HepG2 (cell line): ENCODE results near the gene SDC1. TPM values are rescaled to one million over a fixed set of nuclear protein-coding genes. Genes with fewer than 3 reads are reported as not detected.

Experiments used
- ATF7 ChIP-seq, 2 experiments: fragments of 450-650 bp in 1 of 2; sonication (generic) in 1 of 2; formaldehyde crosslinking in 1 of 2; IDR thresholded peaks; 2 replicates each; pipeline versions ENCODE4 v1.4.0 to v1.6.1; 2016 to 2020; ENCODE audit warnings: antibody characterized with exemption in 1 of 2, mild to moderate bottlenecking in 1 of 2, missing genetic modification reagents in 1 of 2
- FOXP4 ChIP-seq: sonication (generic); formaldehyde crosslinking; IDR thresholded peaks from 2 replicates; pipeline ENCODE4 v1.4.0; 2020; ENCODE audit warnings: missing genetic modification reagents
- HNRNPLL ChIP-seq: fragments of 200-400 bp; formaldehyde crosslinking; IDR thresholded peaks from 2 replicates; pipeline ENCODE4 v1.6.1; 2017; ENCODE audit warnings: mild to moderate bottlenecking, low read depth, low read length; ENCODE audit not compliant: poor library complexity, severe bottlenecking
- PRMT3 ChIP-seq: sonication (generic); formaldehyde crosslinking; IDR thresholded peaks from 2 replicates; pipeline ENCODE4 v1.8.1; 2022; ENCODE audit warnings: low read depth, mild to moderate bottlenecking, moderate library complexity, missing genetic modification reagents, borderline replicate concordance
- RARA ChIP-seq: IDR thresholded peaks from 2 replicates; pipeline ENCODE4 v1.6.1; 2016; ENCODE audit warnings: missing genetic modification reagents, missing compliant biosample characterization
- SMYD3 ChIP-seq: sonication (generic); formaldehyde crosslinking; IDR thresholded peaks from 2 replicates; pipeline ENCODE4 v1.8.1; 2023; ENCODE audit warnings: mild to moderate bottlenecking, missing genetic modification reagents
- TEAD3 ChIP-seq: optimal IDR thresholded peaks from 2 replicates; pipeline ENCODE3; 2016; ENCODE audit warnings: borderline replicate concordance
- ZNF501 ChIP-seq: sonication (generic); formaldehyde crosslinking; IDR thresholded peaks from 2 replicates; pipeline ENCODE4 v1.5.1; 2020; ENCODE audit warnings: mild to moderate bottlenecking, moderate library complexity, missing genetic modification reagents
- ZNF556 ChIP-seq: sonication (generic); formaldehyde crosslinking; IDR thresholded peaks from 2 replicates; pipeline ENCODE4 v1.4.0; 2020; ENCODE audit warnings: mild to moderate bottlenecking, missing genetic modification reagents, borderline replicate concordance
- ZNF572 ChIP-seq: sonication (generic); formaldehyde crosslinking; IDR thresholded peaks from 2 replicates; pipeline ENCODE4 v1.5.1; 2020; ENCODE audit warnings: mild to moderate bottlenecking, missing genetic modification reagents
- ZNF724P ChIP-seq: sonication (generic); formaldehyde crosslinking; IDR thresholded peaks from 2 replicates; pipeline ENCODE4 v1.8.0; 2022; ENCODE audit warnings: missing genetic modification reagents, borderline replicate concordance
- ZNF768 ChIP-seq: sonication (generic); formaldehyde crosslinking; IDR thresholded peaks from 2 replicates; pipeline ENCODE4 v1.4.0; 2020; ENCODE audit warnings: missing genetic modification reagents
- polyA plus RNA-seq, 8 experiments: library from polyadenylated mRNA; depleted of rRNA in 3 of 8; stranded (reverse) in 7 of 8; unstranded in 1 of 8; fragments of >200 nt; fragmentation: Illumina TruSeq in 4 of 8; extraction: Trizol in 4 of 8; gene quantifications; 2 replicates each; pipeline versions ENCODE4 v1.2.1 to v1.2.3, GENCODE V29; 2011 to 2016; ENCODE audit warnings: low read depth in 4 of 8, missing spikeins in 1 of 8, mixed read lengths in 1 of 8; ENCODE audit not compliant: insufficient read depth in 1 of 8
- total RNA-seq, 5 experiments: library from RNA; depleted of rRNA; stranded (reverse); fragments of >200 nt; fragmentation: Illumina TruSeq; extraction: Trizol; gene quantifications; 2 replicates each; pipeline ENCODE4 v1.2.3, GENCODE V29; 2016; ENCODE audit warnings: low read depth in 1 of 5
- TF ChIP-seq, protein P1 (sequence below): sonication (generic); formaldehyde crosslinking; IDR thresholded peaks from 2 replicates; pipeline ENCODE4 v1.8.0; 2022; ENCODE audit warnings: missing genetic modification reagents, low read depth, mild to moderate bottlenecking, borderline replicate concordance
- TF ChIP-seq, protein P2 (sequence below): sonication (generic); formaldehyde crosslinking; IDR thresholded peaks from 2 replicates; pipeline ENCODE4 v1.8.0; 2022; ENCODE audit warnings: missing genetic modification reagents, mild to moderate bottlenecking, borderline replicate concordance
- TF ChIP-seq, protein P3 (sequence below): sonication (generic); formaldehyde crosslinking; IDR thresholded peaks from 2 replicates; pipeline ENCODE4 v1.5.1; 2020; ENCODE audit warnings: mild to moderate bottlenecking, missing genetic modification reagents, moderate library complexity
- TF ChIP-seq, protein P4 (sequence below): sonication (generic); formaldehyde crosslinking; IDR thresholded peaks from 2 replicates; pipeline ENCODE4 v1.8.1; 2023; ENCODE audit warnings: mild to moderate bottlenecking, missing genetic modification reagents
- TF ChIP-seq, protein P5 (sequence below): sonication (generic); formaldehyde crosslinking; conservative IDR thresholded peaks from 2 replicates; pipeline ENCODE4 v1.4.0; 2020; ENCODE audit warnings: mild to moderate bottlenecking, missing genetic modification reagents, moderate library complexity

SDC1 gene
- total and polyA plus RNA-seq, 2 of the 13 experiments (the other 11 are each of a cell fraction or from before 2014, with no cell fraction given): 108 to 119 TPM

- TF ChIP-seq, protein P1, sequence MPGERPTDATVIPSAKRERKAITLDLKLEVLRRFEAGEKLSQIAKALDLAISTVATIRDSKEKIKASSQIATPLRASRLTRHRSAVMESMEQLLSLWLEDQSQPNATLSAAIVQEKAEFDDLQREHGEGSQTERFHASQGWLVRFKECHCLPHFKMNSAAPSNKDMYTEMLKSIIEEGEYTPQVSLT (CRISPR knock-in tag): no peak
- TF ChIP-seq ZNF572 (CRISPR knock-in tag) (0 out of 2 replicates have a peak, but pooled peaks have one; percentile 42), RARA (no peak), SMYD3 (CRISPR knock-in tag) (no peak), PRMT3 (CRISPR knock-in tag) (peak; percentile 54; the same call in 1 of the 2 replicates), ZNF501 (CRISPR knock-in tag) (peak; percentile 16; the same call in 1 of the 2 replicates), ZNF556 (no peak), ATF7 (IDR thresholded peaks at IDR 0.05) (no peak), ATF7 (CRISPR knock-in tag; IDR thresholded peaks at IDR 0.05) (no peak), HNRNPLL (no peak), FOXP4 (CRISPR knock-in tag) (no peak), TEAD3 (CRISPR knock-in tag) (no peak), ZNF724P (CRISPR knock-in tag) (0 out of 2 replicates have a peak, but pooled peaks have one; percentile 30), ZNF768 (CRISPR knock-in tag) (0 out of 2 replicates have a peak, but pooled peaks have one; percentile 11)
- TF ChIP-seq, protein P2, sequence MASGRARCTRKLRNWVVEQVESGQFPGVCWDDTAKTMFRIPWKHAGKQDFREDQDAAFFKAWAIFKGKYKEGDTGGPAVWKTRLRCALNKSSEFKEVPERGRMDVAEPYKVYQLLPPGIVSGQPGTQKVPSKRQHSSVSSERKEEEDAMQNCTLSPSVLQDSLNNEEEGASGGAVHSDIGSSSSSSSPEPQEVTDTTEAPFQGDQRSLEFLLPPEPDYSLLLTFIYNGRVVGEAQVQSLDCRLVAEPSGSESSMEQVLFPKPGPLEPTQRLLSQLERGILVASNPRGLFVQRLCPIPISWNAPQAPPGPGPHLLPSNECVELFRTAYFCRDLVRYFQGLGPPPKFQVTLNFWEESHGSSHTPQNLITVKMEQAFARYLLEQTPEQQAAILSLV: 0 out of 2 replicates have a peak, but pooled peaks have one; percentile 65
- TF ChIP-seq, protein P3, sequence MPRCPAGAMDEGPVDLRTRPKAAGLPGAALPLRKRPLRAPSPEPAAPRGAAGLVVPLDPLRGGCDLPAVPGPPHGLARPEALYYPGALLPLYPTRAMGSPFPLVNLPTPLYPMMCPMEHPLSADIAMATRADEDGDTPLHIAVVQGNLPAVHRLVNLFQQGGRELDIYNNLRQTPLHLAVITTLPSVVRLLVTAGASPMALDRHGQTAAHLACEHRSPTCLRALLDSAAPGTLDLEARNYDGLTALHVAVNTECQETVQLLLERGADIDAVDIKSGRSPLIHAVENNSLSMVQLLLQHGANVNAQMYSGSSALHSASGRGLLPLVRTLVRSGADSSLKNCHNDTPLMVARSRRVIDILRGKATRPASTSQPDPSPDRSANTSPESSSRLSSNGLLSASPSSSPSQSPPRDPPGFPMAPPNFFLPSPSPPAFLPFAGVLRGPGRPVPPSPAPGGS: 0 out of 2 replicates have a peak, but pooled peaks have one; percentile 5
- TF ChIP-seq, protein P4, sequence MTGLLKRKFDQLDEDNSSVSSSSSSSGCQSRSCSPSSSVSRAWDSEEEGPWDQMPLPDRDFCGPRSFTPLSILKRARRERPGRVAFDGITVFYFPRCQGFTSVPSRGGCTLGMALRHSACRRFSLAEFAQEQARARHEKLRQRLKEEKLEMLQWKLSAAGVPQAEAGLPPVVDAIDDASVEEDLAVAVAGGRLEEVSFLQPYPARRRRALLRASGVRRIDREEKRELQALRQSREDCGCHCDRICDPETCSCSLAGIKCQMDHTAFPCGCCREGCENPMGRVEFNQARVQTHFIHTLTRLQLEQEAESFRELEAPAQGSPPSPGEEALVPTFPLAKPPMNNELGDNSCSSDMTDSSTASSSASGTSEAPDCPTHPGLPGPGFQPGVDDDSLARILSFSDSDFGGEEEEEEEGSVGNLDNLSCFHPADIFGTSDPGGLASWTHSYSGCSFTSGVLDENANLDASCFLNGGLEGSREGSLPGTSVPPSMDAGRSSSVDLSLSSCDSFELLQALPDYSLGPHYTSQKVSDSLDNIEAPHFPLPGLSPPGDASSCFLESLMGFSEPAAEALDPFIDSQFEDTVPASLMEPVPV (CRISPR knock-in tag): no peak
- TF ChIP-seq, protein P5, sequence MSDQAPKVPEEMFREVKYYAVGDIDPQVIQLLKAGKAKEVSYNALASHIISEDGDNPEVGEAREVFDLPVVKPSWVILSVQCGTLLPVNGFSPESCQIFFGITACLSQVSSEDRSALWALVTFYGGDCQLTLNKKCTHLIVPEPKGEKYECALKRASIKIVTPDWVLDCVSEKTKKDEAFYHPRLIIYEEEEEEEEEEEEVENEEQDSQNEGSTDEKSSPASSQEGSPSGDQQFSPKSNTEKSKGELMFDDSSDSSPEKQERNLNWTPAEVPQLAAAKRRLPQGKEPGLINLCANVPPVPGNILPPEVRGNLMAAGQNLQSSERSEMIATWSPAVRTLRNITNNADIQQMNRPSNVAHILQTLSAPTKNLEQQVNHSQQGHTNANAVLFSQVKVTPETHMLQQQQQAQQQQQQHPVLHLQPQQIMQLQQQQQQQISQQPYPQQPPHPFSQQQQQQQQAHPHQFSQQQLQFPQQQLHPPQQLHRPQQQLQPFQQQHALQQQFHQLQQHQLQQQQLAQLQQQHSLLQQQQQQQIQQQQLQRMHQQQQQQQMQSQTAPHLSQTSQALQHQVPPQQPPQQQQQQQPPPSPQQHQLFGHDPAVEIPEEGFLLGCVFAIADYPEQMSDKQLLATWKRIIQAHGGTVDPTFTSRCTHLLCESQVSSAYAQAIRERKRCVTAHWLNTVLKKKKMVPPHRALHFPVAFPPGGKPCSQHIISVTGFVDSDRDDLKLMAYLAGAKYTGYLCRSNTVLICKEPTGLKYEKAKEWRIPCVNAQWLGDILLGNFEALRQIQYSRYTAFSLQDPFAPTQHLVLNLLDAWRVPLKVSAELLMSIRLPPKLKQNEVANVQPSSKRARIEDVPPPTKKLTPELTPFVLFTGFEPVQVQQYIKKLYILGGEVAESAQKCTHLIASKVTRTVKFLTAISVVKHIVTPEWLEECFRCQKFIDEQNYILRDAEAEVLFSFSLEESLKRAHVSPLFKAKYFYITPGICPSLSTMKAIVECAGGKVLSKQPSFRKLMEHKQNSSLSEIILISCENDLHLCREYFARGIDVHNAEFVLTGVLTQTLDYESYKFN (CRISPR knock-in tag): no peak
Measured at GRCh38 chr2:20178666-20179465, 46.1 kb downstream of the SDC1 start (continued).
